AG09319 (cell line): ENCODE data around the gene PRSS23.
"Not testable (repeated sequence)": the region's sequence is repeated elsewhere in the genome, so short reads cannot be mapped to it uniquely, and the experiment has no call there.

Source experiments
- DNase-seq: peaks from one replicate; pipeline ENCODE4 v3.0.0-alpha.2; 2010; ENCODE audit warnings: low read depth; ENCODE audit errors: extremely low read depth
- TF ChIP-seq, protein P1 (sequence below): IDR thresholded peaks from 2 replicates; pipeline ENCODE4 v1.5.1; 2011; ENCODE audit warnings: low read depth, mild to moderate bottlenecking, inconsistent platforms, low read length, moderate library complexity

Gene PRSS23

GRCh38 chr11:86765878-86766277 is 34.5 kb upstream of the PRSS23 start:
- TF ChIP-seq, protein P1, sequence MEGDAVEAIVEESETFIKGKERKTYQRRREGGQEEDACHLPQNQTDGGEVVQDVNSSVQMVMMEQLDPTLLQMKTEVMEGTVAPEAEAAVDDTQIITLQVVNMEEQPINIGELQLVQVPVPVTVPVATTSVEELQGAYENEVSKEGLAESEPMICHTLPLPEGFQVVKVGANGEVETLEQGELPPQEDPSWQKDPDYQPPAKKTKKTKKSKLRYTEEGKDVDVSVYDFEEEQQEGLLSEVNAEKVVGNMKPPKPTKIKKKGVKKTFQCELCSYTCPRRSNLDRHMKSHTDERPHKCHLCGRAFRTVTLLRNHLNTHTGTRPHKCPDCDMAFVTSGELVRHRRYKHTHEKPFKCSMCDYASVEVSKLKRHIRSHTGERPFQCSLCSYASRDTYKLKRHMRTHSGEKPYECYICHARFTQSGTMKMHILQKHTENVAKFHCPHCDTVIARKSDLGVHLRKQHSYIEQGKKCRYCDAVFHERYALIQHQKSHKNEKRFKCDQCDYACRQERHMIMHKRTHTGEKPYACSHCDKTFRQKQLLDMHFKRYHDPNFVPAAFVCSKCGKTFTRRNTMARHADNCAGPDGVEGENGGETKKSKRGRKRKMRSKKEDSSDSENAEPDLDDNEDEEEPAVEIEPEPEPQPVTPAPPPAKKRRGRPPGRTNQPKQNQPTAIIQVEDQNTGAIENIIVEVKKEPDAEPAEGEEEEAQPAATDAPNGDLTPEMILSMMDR: no peak

DNA sequence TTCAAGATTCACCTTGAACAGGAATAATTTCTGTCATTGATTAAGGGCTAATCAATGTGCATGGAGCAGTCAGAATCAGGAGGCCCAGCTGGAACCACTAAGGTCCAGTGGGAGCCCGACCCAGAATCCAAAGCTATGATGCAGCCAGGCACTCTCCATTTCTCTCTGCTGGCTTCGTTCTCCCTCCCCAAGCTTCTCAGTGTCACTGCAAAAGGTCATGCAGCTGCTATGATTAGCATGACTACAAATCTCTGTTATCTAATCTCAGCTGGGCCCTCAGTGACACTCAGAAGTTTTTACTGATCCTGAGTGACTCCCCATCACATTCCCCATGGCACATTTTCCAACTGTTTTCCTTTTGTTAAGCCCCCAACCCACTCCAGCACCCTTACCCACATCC is 31.1 kb upstream of the PRSS23 start:
- DNase-seq: no peak
- TF ChIP-seq, protein P1: no peak

More at GRCh38 chr11:86765878-86766277, 34.5 kb upstream of the PRSS23 start:
- no peak for DNase-seq

DNA sequence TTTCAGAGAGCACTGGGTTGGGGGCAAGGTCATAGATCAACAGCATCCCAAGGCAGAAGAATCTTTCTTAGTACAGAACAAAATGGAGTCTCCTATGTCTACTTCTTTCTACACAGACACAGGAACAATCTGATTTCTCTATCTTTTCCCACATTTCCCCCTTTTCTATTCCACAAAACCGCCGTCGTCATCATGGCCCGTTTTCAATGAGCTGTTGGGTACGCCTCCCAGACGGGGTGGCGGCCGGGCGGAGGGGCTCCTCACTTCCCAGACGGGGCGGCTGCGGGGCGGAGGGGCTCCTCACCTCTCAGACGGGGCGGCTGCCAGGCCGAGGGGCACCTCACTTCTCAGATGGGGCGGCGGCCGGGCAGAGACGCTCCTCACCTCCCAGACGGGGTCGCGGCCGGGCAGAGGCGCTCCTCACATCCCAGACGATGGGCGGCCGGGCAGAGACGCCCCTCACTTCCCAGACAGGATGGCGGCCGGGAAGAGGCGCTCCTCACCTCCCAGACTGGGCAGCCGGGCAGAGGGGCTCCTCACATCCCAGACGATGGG is 29.8 kb upstream of the PRSS23 start:
- DNase-seq: not testable (repeated sequence)

DNA sequence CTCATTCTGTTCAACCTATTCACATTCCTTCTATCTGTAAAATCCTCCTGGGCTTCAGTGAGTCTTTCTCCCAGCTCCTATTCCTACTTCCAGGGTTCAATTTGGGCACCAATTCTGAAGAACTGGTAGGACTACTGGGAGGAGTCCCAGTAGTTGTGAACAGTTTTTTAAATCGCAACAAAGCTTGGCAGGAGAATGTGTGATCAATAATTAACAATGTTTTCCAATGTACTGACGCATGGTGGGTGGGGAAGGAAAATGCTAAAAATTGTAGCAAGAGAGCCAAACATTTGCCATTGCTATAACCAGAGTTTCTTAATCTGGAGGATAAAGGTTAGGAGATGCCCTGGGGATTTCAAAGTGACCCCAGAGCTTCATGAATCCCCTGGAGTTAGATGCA is 27.3 kb upstream of the PRSS23 start:
- DNase-seq: no peak
- TF ChIP-seq, protein P1: no peak

GRCh38 chr11:86773513-86774252 is 26.7 kb upstream of the PRSS23 start:
- TF ChIP-seq, protein P1: no peak
- no peak for DNase-seq

DNA sequence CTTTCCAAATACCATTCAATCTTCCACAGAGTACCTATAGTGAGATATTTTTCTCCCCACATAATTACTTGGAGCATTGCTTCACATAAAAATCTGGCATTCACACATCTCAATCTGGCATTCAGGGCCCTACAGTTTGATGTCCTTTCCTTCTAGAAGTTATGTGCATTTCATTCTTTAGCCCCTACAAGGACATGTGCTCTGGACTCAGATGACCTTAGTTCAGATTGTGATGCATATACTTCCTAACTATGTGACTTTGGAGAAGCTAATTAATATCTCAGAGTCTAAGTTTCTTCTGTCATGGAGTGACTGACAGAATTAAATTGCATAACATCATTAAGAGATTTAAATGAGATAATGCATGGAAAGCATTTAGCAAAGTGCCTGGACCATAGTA is 25.9 kb upstream of the PRSS23 start:
- TF ChIP-seq, protein P1: no peak
- no peak for DNase-seq

GRCh38 chr11:86775361-86775760 is 25.0 kb upstream of the PRSS23 start:
- TF ChIP-seq, protein P1: no peak
- DNase-seq: no peak

- DNase-seq: no peak
- TF ChIP-seq, protein P1: no peak
These were observed 18.8 kb upstream of the PRSS23 start for GRCh38 chr11:86781546-86781945.
